TTC549 (cell line): ENCODE data around the gene ZFX.
"Not testable (repeated sequence)": the region's sequence is repeated elsewhere in the genome, so short reads cannot be mapped to it uniquely, and the experiment has no call there.

ENCODE experiments used
- FAIRE-seq: peaks from 2 replicates; lab custom pipeline; 2012; peaks lifted over from hg19 to GRCh38; lab: Jason Lieb, UNC

The ZFX gene

GRCh38 chrX:24149351-24150050, at the start of gene ZFX:
Gene ZFX, plus strand, starts transcription at chrX:24149729. Its CDS starts 23,014 bp downstream, at chrX:24172743.
- no peak for FAIRE-seq

- no peak for FAIRE-seq
Measured at GRCh38 chrX:24100713-24101112, 48.8 kb upstream of the ZFX start.

- no peak for FAIRE-seq
Measured at GRCh38 chrX:24110069-24110468, 39.5 kb upstream of the ZFX start.

GRCh38 chrX:24113181-24113580, 36.3 kb upstream of the ZFX start:
- FAIRE-seq: no peak

- no peak for FAIRE-seq
Measured at GRCh38 chrX:24117258-24117657, 32.3 kb upstream of the ZFX start.

GRCh38 chrX:24124244-24124799, 25.2 kb upstream of the ZFX start:
- FAIRE-seq: no peak

GRCh38 chrX:24125028-24125612, 24.4 kb upstream of the ZFX start:
- FAIRE-seq: no peak

- no peak for FAIRE-seq
Measured at GRCh38 chrX:24131476-24131875, 18.1 kb upstream of the ZFX start.

- FAIRE-seq: no peak
Measured at GRCh38 chrX:24133312-24133711, 16.2 kb upstream of the ZFX start.

GRCh38 chrX:24135768-24136167, 13.8 kb upstream of the ZFX start:
- FAIRE-seq: not testable (repeated sequence)

GRCh38 chrX:24137192-24137591, 12.3 kb upstream of the ZFX start:
- FAIRE-seq: no peak

GRCh38 chrX:24143982-24144381, 5.5 kb upstream of the ZFX start:
- not testable (repeated sequence) for FAIRE-seq

GRCh38 chrX:24144528-24144927, 5.0 kb upstream of the ZFX start:
- no peak for FAIRE-seq

- no peak for FAIRE-seq
Measured at GRCh38 chrX:24145303-24146186, 4.0 kb upstream of the ZFX start.

- FAIRE-seq: peak; percentile 98
Measured at GRCh38 chrX:24146283-24146949, 3.1 kb upstream of the ZFX start.

- no peak for FAIRE-seq
Measured at GRCh38 chrX:24147165-24147564, 2.4 kb upstream of the ZFX start.

GRCh38 chrX:24148121-24148520, 1.4 kb upstream of the ZFX start:
- FAIRE-seq: no peak

GRCh38 chrX:24148535-24149350, 786 bp upstream of the ZFX start:
- peak; percentile 90 for FAIRE-seq

- no peak for FAIRE-seq
Measured at GRCh38 chrX:24150051-24150790, 692 bp downstream of the ZFX start.

GRCh38 chrX:24150898-24151297, 1.4 kb downstream of the ZFX start:
- FAIRE-seq: no peak

GRCh38 chrX:24151513-24151912, 2.0 kb downstream of the ZFX start:
- no peak for FAIRE-seq
